Measurements from ENCODE around the gene INSR.
"Not testable (repeated sequence)": the region's sequence is repeated elsewhere in the genome, so short reads cannot be mapped to it uniquely, and the experiment has no call there.

Gene INSR

DNA sequence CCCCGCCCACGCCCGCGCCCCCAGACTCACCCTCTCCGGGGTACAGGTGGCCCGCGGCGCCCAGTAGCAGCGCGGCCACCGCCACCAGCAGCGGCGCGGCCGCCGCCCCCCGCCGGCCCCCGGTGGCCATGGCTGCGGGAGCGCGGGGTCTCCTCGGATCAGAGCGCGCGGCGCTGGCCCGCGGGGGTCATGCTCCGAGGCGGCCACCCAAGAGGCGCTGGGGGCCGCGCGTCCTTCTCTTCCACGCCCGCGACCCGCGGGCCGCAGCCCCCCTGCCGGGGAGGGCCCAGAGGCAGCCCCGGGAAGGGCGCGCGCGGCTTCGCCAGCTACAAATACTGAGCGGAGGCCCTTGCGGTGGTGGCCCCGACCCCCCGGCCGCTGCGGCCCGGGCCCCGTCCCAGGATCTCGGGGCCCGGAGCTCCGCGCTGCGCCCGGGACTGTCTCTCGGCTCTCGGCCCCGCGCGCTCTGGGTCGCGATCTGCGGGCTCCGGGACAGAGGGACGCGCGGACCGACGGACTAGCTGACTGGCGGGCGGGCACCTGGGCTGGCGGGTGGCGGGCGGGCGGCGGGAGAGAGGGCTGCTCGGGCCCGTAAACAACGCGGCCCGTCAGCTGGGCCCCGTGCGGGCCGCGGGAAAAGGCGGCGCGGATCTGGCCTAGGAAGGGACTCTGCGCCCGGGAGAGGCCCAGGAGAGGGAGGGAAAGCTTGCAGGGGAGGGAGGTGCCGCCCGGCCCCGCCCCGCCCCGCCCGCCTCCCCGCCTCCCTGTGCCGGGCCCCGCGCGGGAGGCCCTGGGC lies at the start of gene INSR:
Gene INSR (minus strand): TSS at position 653 of the 796 bp plus-strand sequence. CDS start 523 bp downstream, at position 130.
- peak; percentile 99 for DNase-seq (ENCODE audit: low spot score)

DNA sequence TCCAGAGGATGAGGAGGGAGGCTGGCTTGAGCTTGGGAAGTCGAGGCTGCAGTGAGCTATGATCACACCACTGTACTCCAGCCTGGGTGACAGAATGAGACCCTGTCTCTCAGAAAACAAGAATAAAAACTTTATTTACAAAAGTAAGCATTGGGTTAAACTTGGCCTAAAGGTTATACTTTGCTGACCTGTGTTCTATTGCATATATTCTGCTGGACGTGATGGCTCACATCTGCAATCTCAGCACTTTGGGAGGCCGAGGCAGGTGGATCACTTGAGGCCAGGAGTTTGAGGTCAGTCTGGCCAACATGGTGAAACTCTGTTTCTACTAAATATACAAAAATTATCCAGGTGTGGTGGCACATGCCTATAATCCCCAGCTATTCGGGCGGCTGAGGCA lies 47.9 kb upstream of the INSR start:
- DNase-seq (ENCODE audit: low spot score) = no peak

DNA sequence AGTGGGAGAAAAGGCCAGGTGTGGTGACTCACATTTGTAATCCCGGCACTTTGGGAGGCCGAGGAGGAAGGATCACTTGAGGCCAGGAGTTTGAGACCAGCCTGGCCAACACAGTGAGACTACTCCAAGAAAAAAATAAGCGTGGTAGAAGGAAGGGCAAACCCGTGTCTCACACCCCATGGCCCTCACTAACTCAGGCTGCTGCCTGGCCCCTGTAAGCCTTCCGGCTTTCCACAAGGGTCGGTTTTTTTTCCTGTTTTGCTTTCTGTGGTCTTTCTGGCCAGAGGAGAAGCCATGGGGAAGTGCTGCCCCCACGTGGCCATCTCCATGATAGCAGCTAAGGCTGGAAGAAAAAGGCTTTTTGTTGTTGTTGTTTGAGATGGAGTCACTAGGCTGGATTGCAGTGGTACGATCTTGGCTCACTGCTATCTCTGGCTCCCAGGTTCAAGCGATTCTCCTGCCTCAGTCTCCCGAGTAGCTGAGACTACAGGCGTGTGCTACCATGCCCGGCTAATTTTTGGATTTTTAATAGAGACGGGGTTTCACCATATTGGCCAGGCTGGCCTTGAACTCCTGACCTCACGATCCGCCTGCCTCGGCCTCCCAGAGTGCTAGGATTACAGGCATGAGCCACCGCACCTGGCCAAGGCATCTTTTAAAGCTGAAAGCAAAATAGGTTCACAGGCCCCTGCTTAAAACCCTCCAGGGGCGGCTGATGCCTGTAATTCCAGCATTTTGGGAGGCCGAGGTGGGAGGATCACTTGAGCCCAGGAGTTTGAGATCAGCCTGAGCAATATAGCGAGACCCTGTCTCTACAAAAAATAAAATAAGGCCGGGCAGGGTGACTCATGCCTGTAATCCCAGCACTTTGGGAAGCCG lies 47.0 kb upstream of the INSR start:
- DNase-seq (ENCODE audit: low spot score) = peak; percentile 62

DNA sequence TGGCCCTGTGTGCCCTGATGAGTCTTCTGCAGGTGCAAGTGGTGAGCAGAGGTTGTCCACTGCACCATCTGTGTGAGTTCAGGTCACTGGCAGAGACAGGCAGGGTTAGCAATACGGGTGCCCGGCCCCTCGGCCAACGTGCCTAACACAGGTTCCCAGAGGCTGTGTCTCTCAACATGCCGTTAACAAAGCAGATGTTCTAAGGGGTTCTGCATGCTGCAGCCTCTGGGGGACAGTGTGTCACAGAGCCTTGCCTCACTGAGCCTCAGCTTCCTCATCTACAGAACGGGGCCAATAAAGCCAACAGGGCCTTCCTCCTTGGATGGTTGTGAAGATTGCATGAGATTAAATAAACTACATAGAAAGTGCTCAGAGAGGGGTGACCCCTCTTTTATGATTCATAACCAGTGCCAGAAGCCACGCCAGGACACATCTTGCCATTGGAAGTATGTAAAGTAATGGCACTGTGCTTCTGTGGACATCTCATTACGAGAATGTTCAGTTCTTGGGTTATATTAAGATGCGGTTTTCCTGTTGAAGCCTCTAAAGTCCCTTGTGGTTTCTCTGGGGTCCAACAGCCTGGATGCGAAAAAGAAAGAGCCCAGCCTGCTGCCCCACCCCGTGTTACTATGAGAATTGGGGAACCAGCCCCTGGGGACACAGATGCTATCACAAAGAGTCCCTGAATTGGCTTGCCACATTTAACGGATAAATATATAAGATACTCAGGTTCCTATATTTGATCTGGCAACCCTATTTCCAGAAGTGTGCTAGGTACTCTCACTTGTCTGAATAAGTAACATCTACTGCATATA lies 43.4 kb upstream of the INSR start:
- DNase-seq (ENCODE audit: low spot score) = no peak

DNA sequence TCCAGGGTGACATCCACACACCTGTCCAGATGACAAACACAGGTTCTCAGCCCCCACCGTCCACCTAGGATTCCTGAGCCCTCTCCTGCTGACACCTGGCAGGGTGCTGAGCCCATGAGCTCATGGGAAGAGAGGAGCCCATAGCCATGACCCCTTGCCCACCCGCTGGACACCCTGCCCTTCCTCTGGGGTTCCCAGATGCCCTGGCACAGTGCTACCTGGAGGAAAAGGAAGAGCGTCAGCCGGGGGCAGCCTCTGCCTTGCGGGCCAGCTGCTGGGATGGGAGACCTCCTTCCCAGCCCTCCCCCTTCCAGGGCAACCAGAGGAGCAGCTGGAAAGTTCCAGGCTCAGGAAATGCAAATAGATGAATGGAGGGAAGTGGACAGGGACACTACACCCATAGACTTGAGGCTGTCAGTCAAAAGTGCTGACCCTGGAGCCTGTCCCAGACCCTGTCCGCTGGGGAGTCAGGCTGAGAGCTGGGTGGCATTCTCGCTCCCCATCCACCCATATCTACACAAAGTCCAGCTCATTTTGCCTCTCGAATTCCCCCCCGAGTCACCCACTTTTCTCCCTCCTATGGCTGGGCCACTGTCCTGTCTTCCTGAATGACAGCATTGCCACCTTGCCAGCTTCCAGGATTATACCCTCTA lies 42.2 kb upstream of the INSR start:
- no peak for DNase-seq (ENCODE audit: low spot score)

DNA sequence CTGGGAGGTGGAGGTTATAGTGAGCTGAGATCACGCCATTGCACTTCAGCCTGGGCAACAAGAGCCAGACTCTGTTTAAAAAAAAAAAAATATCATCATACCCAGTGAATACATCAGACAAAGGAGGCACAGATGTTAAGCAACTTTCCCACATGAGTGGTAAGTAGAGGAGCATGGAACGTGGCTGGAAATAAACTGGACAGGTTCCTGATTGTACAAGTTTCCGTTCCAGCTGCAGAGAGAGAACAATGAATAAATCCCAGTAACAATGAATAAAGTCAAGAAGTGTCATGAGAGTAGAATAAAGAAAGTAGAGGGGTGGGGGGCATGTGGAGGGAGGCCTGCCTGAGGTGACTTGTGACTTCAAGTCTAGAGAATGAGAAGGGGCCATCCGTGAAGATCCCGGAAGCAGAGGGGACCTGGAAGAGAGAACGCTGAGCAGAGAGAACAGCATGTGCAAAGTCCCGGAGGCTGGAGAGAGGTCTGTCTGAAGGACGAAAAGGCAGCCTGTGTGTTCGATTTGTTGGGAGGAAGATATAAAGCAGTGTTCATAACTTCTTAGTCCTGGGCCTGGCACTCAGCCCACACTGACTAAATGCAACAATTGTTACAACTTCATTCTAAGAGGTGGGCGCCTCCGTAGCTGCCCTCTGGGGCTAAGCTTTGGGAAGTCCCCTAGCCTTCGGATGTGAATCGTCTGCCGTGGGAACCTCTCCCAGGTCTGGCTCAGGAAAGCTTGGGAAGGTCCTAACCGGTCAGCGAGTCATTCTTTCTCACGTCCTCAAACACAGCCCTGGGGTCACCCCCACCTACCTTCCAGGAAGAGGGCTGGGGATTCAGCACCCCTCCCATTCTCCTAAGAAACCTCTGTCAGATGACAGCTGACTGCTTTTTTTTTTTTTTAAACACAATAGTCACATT lies 39.2 kb upstream of the INSR start:
- no peak for DNase-seq (ENCODE audit: low spot score)

DNA sequence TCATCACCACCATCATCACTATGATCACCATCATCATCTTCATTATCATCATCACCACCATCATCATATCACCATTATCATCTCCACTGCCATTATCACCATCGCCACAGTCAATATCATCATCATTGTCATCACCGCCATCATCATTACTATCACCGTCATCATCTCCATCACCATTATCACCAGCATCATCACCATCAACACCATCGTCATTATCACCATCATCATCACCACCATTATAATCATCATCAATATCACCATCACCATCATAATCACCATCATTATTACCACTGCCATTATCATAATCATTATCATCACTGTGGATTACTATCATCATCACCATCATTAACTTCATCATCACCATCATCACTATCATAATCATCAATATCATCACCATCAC lies 37.2 kb upstream of the INSR start:
- DNase-seq (ENCODE audit: low spot score) = no peak

DNA sequence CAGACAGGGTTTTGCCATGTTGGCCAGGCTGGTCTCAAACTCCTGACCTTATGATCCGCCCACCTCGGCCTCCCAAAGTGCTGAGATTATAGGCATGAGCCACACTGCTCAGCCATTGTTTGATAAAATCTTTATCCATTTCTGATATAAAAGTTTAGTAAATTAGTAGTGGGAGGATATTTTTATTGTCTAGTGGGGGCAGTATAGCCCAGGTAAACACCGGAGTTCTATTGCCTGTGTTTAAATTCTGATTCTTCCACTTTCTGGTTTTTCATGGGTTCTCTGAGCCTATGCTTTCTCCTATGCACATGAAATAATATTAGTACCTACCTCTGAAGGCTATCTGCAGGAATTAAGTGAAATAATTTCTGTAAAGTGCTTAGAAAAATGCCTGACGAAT lies 34.4 kb upstream of the INSR start:
- no peak for DNase-seq (ENCODE audit: low spot score)

DNA sequence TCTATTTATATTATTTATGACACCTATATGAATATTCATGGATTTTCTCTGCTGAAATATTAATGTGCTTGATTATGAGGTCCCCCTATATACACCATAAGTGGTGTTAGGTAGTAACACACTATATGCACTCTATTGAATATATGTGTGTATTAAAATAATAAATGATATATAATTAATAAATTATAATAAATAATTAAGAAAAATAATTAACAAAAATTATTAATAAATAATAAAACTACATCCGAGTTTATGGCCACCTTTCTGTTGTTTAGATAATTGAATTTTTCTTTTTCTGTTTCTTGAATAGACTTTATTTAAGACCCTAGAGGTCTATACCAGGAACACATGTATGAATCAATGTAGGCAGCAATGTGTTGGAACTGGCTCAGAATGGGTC lies 33.6 kb upstream of the INSR start:
- DNase-seq (ENCODE audit: low spot score) = no peak

DNA sequence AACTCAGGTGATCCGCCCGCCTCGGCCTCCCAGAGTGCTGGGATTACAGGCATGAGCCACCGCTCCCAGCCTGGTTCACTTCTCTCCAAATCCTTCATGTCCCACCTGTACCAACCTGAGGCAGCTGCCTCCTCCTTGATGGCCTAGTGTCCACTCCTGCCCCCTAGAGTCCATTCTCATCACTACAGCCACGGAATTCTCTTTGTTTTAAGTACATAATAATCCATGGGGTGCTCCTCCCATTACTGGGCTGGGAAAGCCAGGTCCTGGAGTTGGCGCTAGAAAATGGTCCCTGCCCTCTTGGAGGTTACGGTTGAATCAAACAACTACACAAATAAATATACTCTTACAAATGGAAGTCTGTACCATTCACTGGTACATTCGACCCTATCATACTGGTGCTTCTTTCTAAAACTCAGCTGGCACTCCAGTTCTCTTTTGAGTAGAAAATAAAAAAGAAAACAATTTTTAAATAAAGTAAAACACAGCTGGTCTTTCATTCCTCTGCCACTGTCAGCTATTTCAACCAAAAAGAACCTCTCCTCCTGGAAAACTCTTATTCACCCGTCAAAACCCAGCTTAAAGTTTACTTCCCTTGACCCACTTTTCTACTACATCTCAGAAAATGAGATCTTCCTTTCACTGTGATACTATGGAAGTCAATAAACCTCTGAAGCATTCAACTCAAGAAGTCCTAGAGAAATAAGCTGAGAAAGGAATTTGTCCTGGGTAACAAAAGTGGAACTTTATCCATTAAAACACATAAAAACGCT lies 32.1 kb upstream of the INSR start:
- DNase-seq (ENCODE audit: low spot score) = no peak

DNA sequence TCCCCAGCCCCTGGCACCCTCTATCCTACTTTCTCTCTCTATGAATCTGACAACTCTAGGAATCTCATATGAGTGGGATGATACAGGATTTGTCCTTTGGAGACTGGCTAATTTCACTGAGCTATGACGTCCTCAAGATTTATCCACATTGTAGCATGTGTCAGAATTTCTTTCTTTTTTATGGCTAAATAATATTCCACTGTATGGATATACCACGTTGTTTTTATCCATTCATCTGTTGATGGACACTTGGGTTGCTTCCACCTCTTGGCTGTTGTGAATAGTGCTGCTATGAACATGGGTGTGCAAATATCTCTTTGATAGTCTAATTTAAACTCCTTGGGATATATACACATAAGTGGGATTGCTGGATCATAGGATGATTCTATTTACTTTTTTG lies 24.0 kb upstream of the INSR start:
- no peak for DNase-seq (ENCODE audit: low spot score)

DNA sequence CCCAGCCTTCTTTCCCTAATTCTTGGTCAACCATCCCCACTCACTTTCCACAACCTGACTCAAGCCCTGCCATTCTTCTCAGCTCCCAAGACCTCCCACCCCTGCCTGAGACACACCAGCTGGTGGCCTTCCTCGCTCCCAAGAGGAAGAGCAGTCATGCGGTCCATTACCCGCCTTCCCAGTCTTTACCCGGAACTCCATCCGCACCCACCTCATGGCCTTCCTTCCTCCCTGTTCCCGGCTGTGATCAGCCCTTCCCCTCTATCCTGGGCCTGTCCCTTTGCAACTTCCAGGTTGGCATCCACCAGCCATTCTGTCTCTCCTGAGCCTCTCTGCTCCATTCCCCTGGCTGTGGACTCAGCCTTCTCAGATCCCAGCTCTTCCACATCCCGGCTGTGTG lies 18.6 kb upstream of the INSR start:
- no peak for DNase-seq (ENCODE audit: low spot score)

DNA sequence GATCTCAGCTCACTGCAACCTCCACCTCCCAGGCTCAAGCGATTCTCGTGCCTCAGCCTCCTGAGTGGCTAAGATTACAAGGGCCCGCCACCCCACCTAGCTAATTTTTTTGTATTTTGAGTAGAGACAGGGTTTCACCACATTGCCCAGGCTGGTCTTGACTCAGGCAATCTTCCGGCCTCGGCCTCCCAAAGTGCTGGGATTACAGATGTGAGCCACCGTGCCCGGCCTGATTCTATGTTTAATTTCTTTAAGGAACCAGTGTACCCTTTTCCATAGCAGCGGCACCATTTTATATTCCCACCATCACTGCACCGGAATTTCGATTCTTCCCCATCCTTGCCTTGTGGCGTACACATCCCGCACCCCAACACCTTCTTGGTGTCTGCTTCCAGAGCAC lies 17.7 kb upstream of the INSR start:
- no peak for DNase-seq (ENCODE audit: low spot score)

DNA sequence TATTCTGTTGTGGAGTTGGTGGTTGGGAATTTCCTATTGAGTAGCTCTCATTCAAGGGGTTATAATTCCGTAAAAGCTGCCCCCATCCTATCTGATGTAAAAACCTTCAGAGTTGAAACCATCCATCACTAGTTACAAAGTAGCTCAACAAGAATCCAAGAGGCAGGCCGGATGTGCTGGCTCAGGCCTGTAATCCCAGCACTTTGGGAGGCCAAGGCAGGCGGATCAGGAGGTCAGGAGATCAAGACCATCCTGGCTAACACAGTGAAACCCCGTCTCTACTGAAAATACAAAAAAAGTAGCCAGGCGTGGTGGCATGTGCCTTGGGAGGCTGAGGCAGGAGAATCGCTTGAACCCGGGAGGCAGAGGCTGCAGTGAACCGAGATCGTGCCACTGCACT lies 14.1 kb upstream of the INSR start:
- DNase-seq (ENCODE audit: low spot score) = not testable (repeated sequence)

DNA sequence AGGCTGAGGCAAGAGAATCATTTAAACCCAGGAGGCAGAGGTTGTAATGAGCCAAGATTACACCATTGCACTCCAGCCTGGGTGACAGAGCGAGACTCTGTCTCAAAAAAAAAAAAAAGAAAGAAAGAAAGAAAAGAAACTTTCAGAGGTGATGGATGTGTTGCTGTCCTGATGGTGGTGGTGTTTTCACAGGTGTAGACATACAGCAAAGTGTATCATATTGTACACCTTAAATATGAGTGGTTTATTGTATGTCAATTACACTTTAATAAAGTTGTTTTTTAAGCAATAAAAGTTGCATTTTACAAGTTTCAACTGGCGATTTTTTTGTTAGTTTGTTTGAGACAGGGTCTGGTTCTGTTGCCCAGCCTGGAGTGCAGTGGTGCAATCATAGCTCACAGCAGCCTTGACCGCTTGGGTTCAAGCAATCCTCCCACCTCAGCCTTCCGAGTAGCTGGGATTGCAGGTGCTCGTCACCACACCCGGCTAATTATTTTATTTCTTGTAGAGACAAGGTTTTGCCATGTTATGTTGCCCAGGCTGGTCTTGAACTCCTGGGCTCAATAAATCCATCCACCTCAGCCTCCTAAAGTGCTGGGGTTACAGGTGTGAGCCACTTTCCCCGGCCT lies 13.5 kb upstream of the INSR start:
- DNase-seq (ENCODE audit: low spot score) = no peak

DNA sequence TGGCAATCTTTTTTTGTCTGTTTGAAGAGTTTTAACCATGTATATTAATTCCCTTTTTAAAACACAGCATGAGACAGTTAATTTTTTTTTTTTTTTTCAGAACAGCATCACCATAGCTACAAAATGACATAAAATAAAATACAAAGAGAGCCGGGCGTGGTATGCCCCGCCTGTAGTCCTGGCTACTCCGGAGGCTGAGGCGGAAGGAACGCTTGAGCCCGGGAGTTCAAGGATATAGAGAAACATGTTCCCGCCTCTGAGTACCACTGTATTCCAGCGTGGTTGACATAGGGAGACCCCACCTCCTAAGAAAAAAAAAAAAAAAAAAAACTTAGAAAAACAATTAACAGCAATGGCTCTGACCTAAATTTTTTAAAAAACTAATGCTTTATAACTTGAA lies 10.0 kb upstream of the INSR start:
- DNase-seq (ENCODE audit: low spot score) = no peak

DNA sequence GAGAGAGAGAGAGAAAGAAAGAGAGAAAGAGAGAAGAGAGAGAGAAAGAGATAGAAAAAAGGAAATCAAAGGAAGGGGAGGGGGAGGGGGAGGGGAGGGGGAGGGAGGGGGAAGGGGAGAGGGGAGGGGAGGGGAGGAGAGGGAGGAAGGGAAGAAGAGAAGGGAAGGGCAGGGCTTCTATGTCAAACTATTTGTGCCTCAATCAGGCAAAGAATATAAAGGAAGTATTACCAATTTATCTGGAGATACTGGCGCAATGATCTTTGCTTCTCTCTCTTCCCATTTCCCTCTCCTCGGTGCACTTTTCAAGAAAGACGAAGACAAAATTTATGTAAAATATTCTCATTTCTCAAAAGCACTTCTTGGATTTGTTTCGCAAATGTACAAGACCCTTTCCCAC lies 9.3 kb upstream of the INSR start:
- DNase-seq (ENCODE audit: low spot score) = no peak

DNA sequence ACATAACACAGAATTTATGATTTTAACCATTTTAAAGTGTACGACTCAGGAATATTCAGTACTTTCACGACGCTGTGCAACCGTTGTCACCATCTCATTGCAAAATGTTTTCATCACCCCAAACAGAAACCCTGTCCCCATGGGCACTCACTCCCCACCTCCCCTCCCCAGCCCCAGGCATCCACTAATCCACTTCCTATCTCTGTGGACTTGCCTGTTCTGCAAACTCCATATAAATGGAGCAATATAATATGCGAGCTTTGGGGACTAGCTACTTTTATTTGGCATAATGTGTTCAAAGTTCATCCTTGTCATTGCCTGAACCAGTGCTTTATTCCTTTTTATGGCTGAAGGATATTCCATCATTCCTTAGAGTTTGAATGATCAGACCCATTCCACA lies 7.3 kb upstream of the INSR start:
- no peak for DNase-seq (ENCODE audit: low spot score)

DNA sequence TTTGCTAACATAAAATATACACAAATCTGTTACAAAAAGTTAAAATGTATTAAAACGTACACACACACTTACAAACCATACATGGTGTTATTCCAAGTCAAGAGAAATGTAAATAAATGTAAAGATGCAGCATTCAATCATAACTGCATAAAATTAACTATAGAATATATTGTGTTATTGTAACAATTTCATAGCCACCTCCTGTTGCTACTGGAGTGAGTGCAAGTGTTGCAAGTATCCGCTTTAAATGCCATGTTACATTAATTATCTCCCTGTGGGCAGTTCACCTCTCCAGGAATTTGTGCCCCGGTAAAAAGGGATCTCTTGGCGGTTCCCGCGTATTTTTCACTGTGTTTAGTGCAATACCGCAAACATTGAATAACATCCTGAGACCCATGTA lies 3.5 kb upstream of the INSR start:
- DNase-seq (ENCODE audit: low spot score) = no peak
